ENCODE results near the gene EPOP.
A peak's percentile ranks its signal among the peaks of the same experiment; 100 is the strongest.
"Not testable (repeated sequence)": the region's sequence is repeated elsewhere in the genome, so short reads cannot be mapped to it uniquely, and the experiment has no call there.

EPOP gene

GRCh38 chr17:38628441-38628840 lies 46.3 kb downstream of the EPOP start:
- no peaks in the 10 kb centered on the region for H3K27me3 ChIP-seq (ENCODE audit: insufficient read depth, low read length, poor library complexity, severe bottlenecking)
- no peaks in the 10 kb centered on the region for H3K79me2 ChIP-seq (ENCODE audit: insufficient read depth, low read length)
- H3K36me3 ChIP-seq (ENCODE audit: insufficient read depth, low read length): no peaks in the 10 kb centered on the region
- H3K9me2 ChIP-seq (replicated peaks; ENCODE audit: low read depth, low read length): no peaks in the 10 kb centered on the region
- no peaks in the 10 kb centered on the region for H3K9me3 ChIP-seq (ENCODE audit: insufficient read depth, low read depth, low read length)
- no peak overlapping the region for H2AFZ ChIP-seq (ENCODE audit: low read length)
- H3K4me2 ChIP-seq (ENCODE audit: low read depth, low read length, poor library complexity, severe bottlenecking): no peak overlapping the region
- no peaks in the 10 kb centered on the region for H3K4me1 ChIP-seq (ENCODE audit: insufficient read depth, low read length, poor library complexity, severe bottlenecking)
- no peaks in the 10 kb centered on the region for H4K20me1 ChIP-seq (ENCODE audit: insufficient read depth, low read length, poor library complexity, severe bottlenecking)
- H3K4me3 ChIP-seq (ENCODE audit: low read length, poor library complexity, severe bottlenecking): no peak overlapping the region
- H3K9ac ChIP-seq (ENCODE audit: low read depth, low read length, poor library complexity, severe bottlenecking): no peak overlapping the region
- H3F3A ChIP-seq (ENCODE audit: low read depth): no peaks in the 10 kb centered on the region
- TF ChIP-seq EZH2phosphoT487 (IDR thresholded peaks at IDR 0.05; ENCODE audit: borderline replicate concordance) (no peak), CTCF (conservative IDR thresholded peaks at IDR 0.05; ENCODE audit: low read length) (no peak)

DNA sequence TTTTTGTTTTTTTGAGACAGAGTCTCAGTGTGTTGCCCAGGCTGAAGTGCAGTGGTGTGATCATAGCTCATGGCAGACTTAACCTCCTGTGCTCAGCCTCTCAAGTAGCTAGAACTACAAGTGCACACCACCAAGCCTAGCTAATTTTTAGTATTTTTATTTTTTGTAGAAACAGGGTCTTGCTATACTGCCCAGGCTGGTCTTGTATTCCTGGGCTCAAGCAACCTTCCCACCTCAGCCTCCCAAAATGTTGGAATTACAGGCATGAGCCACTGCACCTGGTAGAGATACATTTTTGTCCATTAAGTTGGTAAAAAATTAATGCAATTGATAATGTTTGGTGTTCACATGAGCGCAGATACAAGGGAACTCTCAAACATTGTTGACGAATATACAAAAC lies 46.8 kb downstream of the EPOP start:
- H3K9me3 ChIP-seq (ENCODE audit: insufficient read depth, low read depth, low read length): no peaks in the 10 kb centered on the region
- no peaks in the 10 kb centered on the region for H3F3A ChIP-seq (ENCODE audit: low read depth)
- H3K4me3 ChIP-seq (ENCODE audit: low read length, poor library complexity, severe bottlenecking): no peak overlapping the region
- 0 out of 2 replicates have a peak overlapping the region, but pooled peaks have one; percentile 10 for H2AFZ ChIP-seq (ENCODE audit: low read length)
- no peaks in the 10 kb centered on the region for H3K27me3 ChIP-seq (ENCODE audit: insufficient read depth, low read length, poor library complexity, severe bottlenecking)
- TF ChIP-seq CTCF (conservative IDR thresholded peaks at IDR 0.05; ENCODE audit: low read length): no peak
- TF ChIP-seq EZH2phosphoT487 (IDR thresholded peaks at IDR 0.05; ENCODE audit: borderline replicate concordance): no peak
- no peak overlapping the region for H3K4me2 ChIP-seq (ENCODE audit: low read depth, low read length, poor library complexity, severe bottlenecking)
- H3K4me1 ChIP-seq (ENCODE audit: insufficient read depth, low read length, poor library complexity, severe bottlenecking): no peaks in the 10 kb centered on the region
- H3K9me2 ChIP-seq (replicated peaks; ENCODE audit: low read depth, low read length): no peaks in the 10 kb centered on the region
- H3K9ac ChIP-seq (ENCODE audit: low read depth, low read length, poor library complexity, severe bottlenecking): no peak overlapping the region
- H3K79me2 ChIP-seq (ENCODE audit: insufficient read depth, low read length): no peaks in the 10 kb centered on the region
- H3K36me3 ChIP-seq (ENCODE audit: insufficient read depth, low read length): no peaks in the 10 kb centered on the region
- no peaks in the 10 kb centered on the region for H4K20me1 ChIP-seq (ENCODE audit: insufficient read depth, low read length, poor library complexity, severe bottlenecking)

DNA sequence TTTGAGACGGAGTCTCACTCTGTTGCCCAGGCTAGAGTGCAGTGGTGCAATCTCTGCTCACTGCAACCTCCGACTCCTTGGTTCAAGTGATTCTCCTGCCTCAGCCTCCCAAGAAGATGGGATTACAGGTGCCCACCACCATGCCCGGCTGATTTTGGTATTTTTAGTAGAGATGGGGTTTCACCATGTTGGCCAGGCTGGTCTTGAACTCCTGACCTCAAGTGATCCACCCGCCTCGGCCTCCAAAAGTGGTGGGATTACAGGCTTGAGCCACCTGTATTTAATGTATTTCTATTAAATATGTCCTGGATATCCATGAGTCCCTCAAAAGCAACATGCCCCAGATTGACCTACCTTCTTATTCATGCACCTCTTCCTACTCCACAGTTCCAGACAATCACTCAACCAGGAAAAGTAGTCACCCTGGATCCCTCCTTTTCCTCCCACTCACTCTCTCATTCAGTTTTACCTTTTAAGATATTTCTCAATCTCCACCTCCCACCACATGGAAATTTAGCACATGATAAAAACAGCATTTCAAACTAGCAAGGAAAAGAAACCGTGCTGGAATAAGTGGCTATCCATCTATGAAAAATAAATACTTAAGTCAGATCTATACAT lies 48.0 kb downstream of the EPOP start:
- H2AFZ ChIP-seq (ENCODE audit: low read length): 0 out of 2 replicates have a peak overlapping the region, but pooled peaks have one; percentile 1
- not testable (repeated sequence) for H3F3A ChIP-seq (ENCODE audit: low read depth); H3K79me2 ChIP-seq (ENCODE audit: insufficient read depth, low read length); H3K27me3 ChIP-seq (ENCODE audit: insufficient read depth, low read length, poor library complexity, severe bottlenecking); H3K4me3 ChIP-seq (ENCODE audit: low read length, poor library complexity, severe bottlenecking); H4K20me1 ChIP-seq (ENCODE audit: insufficient read depth, low read length, poor library complexity, severe bottlenecking); H3K9me2 ChIP-seq (replicated peaks; ENCODE audit: low read depth, low read length); H3K9me3 ChIP-seq (ENCODE audit: insufficient read depth, low read depth, low read length); H3K36me3 ChIP-seq (ENCODE audit: insufficient read depth, low read length); H3K4me2 ChIP-seq (ENCODE audit: low read depth, low read length, poor library complexity, severe bottlenecking); H3K9ac ChIP-seq (ENCODE audit: low read depth, low read length, poor library complexity, severe bottlenecking); H3K4me1 ChIP-seq (ENCODE audit: insufficient read depth, low read length, poor library complexity, severe bottlenecking)

DNA sequence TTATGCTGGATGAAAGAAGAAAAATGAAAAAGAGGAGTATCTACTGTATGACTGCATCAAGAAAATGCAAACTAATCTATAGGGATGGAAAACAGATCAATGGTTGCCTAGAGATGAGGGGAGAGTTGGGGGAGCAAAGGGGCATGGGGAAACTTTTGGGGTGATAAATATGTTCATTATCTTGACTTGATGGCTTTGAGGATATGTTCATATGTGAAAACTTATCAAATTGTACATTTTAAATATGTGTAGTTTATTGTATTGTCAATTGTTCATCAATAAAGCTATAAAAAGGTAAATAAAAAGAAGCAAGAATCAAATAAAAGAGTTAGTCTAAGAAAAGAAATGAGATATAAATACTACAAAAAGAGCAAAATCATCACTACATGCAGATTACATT lies 49.3 kb downstream of the EPOP start:
- no peaks in the 10 kb centered on the region for H3F3A ChIP-seq (ENCODE audit: low read depth)
- H3K4me3 ChIP-seq (ENCODE audit: low read length, poor library complexity, severe bottlenecking): no peak overlapping the region

More for the DNA sequence above, 49.3 kb downstream of the EPOP start:
- Histone ChIP-seq H3K36me3 (ENCODE audit: insufficient read depth, low read length) (no peaks in the 10 kb centered on the region), H3K4me2 (ENCODE audit: low read depth, low read length, poor library complexity, severe bottlenecking) (no peak overlapping the region), H3K9ac (ENCODE audit: low read depth, low read length, poor library complexity, severe bottlenecking) (no peak overlapping the region), H3K9me3 (ENCODE audit: insufficient read depth, low read depth, low read length) (no peaks in the 10 kb centered on the region), H2AFZ (ENCODE audit: low read length) (no peak overlapping the region), H3K27me3 (ENCODE audit: insufficient read depth, low read length, poor library complexity, severe bottlenecking) (no peaks in the 10 kb centered on the region), H3K4me1 (ENCODE audit: insufficient read depth, low read length, poor library complexity, severe bottlenecking) (no peaks in the 10 kb centered on the region), H3K9me2 (replicated peaks; ENCODE audit: low read depth, low read length) (no peaks in the 10 kb centered on the region), H4K20me1 (ENCODE audit: insufficient read depth, low read length, poor library complexity, severe bottlenecking) (no peaks in the 10 kb centered on the region), H3K79me2 (ENCODE audit: insufficient read depth, low read length) (no peaks in the 10 kb centered on the region)
- TF ChIP-seq EZH2phosphoT487 (IDR thresholded peaks at IDR 0.05; ENCODE audit: borderline replicate concordance) (no peak), CTCF (conservative IDR thresholded peaks at IDR 0.05; ENCODE audit: low read length) (no peak)

Data from Loucy (cell line).